Measurements from ENCODE around the gene CCL26. TPM values are rescaled to one million over a fixed set of nuclear protein-coding genes. Genes with fewer than 3 reads are reported as not detected.

The CCL26 gene
- total RNA-seq, 1 donor from 2014 or later: not detected

Other genes starting within 250 kb of the CCL26 start
- 10.1 and 22.0 TPM in 2 replicates for gene HIP1, start 33.3 kb downstream of the CCL26 start, total RNA-seq
- gene CCL24, start 41.6 kb upstream of the CCL26 start, total RNA-seq: not detected in 2 replicates
- 16.0 and 31.3 TPM in 2 replicates for gene RHBDD2, start 106.8 kb upstream of the CCL26 start, total RNA-seq
- 54.0 and 82.1 TPM in 2 replicates for gene POR, start 142.9 kb upstream of the CCL26 start, total RNA-seq
- 17.9 and 19.2 TPM in 2 replicates for gene TMEM120A, start 222.4 kb upstream of the CCL26 start, total RNA-seq